ENCODE data around the gene MOB2.

GRCh38 chr11:1435820-1436467 is 50.6 kb downstream of the MOB2 start:
- TF ChIP-seq EZH2 (IDR thresholded peaks at IDR 0.05): no peak
- TF ChIP-seq POLR2AphosphoS5 (IDR thresholded peaks at IDR 0.05; ENCODE audit: borderline replicate concordance, low read depth, low read length): no peak
- TF ChIP-seq FOXP2 (optimal IDR thresholded peaks at IDR 0.05; ENCODE audit: control extremely low read depth, extremely low read length, insufficient read depth): no peak

All from SK-N-MC (cell line).